ENCODE results near the gene IL25. TPM values are rescaled to one million over a fixed set of nuclear protein-coding genes. Genes with fewer than 3 reads are reported as not detected.
"Not testable (repeated sequence)": the region's sequence is repeated elsewhere in the genome, so short reads cannot be mapped to it uniquely, and the experiment has no call there.

Gene IL25
- total RNA-seq, 1 donor from 2014 or later = not detected

DNA sequence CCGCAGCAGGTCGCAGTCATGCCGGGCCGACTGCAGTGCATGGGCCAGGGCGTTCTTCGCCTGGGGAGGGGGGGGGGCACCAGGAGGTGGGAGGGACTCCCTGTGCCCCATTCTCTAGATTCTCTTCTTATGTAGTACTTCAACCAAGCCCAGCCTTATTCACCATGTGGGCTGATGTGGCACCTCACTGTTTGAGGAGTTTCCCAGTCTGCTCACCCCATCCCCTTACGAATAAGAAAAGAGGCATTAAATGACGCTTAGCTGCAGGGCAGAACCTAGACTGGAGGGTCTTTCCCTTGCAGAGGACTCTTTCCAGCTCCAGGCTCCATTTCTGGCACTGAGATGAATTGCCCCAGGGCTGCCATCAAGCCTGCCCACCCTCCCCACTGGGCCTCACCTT, 16.4 kb downstream of the IL25 start:
- DNase-seq (ENCODE audit: low read depth, low spot score) = no peak

DNA sequence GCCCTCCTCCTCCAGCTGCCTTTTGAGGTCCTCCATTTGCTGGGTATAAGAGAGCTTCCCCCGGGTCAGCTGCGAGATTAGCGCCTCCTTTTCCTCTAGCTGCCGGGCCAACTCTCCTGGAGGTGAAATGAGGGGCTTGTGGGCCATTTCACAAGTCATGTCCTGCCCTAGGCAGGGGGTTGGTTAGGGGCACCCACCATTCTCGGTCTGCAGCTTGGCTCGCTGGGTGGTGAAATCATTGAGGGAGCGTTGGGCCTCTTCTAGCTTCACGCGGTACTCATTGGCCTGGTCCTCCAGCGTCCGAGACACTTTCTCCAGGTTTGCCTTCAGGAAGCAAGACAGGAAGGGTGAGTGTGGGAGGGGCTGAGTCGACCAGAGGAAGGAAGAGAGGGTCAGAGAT, 16.8 kb downstream of the IL25 start:
- no peak for DNase-seq (ENCODE audit: low read depth, low spot score)

DNA sequence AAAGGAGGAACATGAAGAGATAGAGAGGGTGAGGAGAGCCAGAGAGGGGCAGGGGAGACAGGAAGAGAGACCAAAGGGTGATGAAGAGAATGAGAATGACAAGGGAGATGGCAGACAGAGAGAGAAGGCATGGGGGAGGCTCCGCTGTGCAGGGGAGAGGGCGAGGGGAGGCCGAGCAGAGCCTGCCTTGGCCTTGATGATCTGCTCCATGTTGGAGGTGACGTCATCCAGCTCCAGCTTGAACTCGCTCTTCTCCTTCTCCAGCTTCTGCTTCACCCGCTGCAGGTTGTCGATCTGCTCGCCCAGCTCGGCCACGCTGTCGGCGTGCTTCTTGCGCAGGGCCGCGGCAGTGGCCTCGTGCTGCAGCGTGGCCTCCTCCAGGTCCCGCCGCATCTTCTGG, 17.3 kb downstream of the IL25 start:
- DNase-seq (ENCODE audit: low read depth, low spot score) = not testable (repeated sequence)

DNA sequence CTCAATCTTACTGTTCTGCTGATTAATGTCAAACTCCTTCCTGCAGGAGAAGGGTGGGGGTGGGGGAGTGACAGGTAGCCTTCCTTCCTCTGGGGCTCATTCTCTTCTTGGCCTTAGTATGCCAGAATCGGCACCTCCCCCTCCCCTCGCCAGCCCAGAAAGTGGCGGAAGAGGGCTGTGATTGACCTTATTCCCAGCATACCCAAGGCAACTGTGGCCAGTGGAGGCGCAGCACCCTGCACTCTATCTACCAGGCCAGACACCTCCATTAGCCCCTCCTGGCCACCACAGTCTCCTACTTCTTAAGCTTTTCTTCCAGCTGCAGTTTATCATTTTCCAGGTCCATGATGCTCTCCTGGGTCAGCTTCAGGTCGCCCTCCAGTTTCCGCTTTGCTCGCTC, 20.0 kb downstream of the IL25 start:
- no peak for DNase-seq (ENCODE audit: low read depth, low spot score)

DNA sequence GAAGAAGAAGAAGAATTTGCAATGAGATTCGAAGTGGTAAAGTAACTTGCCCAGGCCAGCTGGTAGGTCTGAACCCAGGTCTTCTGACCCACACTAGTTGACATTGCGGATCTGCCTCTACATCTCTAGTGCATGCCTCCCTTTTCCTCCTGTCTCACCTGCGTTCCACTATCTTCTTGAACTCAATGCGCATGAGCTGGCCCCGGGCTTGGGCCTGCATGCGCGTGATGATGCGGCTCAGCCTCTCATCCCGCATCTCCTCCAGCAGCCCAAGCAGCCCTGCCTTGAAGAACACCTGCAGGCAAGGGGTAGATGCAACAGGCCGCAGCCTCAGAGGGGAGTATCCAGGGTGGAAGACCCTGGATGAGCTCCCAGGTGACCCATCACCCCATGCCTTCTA, 23.5 kb downstream of the IL25 start:
- DNase-seq (ENCODE audit: low read depth, low spot score) = no peak

DNA sequence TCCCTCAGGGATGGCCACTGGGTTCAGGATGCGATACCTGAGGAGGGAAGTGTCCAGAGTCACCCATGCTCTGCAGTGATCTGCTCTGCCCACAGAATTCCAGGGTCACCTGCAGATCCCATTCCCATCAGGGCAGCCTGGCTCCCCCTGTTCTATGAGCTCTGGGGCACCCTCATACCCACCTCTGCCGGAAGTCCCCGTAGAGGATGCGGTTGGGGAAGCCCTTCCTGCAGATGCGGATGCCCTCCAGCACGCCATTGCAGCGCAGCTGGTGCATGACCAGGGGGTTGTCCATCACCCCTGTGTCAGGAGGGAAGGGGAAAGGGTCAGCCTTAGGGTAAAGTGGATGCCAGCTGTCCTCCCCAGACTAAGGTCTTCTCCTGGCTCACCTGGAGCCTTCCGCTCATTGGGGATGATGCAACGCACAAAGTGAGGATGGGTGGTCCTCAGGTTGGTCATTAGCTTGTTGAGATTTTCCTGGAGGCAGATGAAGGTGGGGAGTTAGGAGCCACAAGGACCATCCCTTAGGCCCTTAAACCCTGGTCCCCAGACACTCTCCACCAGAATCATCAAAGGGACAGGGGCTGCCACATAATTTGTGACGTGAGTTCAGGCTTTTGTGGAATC, 24.3 kb downstream of the IL25 start:
- DNase-seq (ENCODE audit: low read depth, low spot score) = no peak

DNA sequence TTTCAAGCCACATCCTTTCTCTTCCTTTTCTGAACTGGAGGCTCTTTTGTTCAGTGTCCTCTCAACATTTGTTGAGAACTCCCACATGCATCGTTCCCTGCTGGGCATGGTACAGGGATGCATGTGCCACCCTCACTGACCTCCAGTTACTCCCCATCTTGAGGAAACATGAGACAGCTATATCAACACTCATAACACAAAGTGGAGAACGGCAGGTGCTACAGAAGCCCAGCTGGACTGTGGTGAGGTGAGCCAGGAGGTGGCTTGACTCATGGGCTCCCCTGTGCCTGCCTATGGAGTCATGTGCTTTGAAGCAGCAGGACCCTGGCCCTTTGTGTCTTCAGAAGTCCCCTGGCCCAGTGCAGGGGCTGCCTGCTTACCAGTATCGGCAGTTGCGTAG, 25.7 kb downstream of the IL25 start:
- no peak for DNase-seq (ENCODE audit: low read depth, low spot score)

DNA sequence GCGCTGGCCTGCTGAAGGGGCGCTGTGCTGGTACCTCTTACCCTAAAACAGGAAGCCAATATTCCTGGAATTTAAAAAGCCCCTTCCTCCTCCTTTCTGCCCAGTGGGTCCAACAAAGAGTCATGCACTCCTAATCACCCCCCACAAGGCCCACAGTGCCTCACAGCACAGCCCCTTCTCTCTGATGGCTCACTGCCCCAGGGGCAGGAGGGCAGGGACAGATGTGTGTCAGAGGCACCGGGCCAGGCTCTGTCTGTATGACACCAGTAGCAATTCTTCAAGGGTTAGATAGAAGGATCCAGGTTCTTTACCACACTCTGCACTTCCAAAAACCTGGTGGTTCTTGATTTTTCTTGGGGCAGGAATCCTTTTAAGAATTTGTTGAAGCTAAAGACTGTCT, 26.5 kb downstream of the IL25 start:
- DNase-seq (ENCODE audit: low read depth, low spot score) = no peak

DNA sequence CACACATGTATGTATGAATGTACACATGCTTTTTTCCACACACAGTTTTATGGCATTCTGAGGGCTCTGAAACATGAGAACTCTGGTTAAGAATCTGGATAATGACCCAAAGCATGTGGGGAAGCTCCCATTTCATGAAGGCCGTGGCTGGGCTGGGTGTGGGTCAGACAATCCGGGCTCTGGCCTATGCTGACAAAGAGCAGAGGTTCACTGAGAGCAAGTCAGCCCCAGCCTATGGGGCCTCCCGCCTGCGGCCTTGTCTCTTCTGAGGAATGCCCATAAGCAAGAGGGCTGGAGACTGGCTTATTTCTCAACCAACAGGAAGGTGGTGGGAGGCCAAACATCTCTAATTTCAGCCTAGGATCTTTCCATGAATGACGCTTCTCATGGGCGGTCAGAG, 27.0 kb downstream of the IL25 start:
- no peak for DNase-seq (ENCODE audit: low read depth, low spot score)

DNA sequence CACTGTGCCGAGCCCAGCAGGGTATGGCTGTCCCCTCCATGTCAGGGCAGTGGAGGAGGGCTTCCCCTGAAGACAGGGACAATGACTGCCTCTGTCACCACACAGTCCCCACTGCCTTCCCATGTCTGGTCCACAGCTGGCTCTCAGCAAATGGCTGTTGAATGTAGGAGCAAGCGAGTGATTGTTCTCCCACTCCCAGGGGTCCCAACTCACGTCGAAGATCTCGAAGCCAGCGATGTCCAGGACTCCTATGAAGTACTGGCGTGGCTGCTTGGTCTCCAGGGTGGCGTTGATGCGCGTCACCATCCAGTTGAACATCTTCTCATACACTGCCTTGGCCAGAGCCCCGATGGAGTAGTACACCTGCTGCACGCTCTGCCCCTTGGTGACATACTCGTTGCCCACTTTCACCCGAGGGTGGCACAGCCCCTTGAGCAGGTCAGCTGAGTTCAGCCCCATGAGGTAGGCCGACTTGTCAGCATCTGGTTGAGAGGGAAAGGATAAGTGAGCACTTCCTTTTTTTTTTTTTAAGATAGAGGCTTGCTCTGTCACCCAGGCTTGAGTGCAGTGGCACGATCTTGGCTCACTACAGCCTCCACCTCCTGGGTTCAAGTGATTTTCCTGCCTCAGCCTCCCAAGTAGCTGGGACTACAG, 28.0 kb downstream of the IL25 start:
- not testable (repeated sequence) for DNase-seq (ENCODE audit: low read depth, low spot score)

DNA sequence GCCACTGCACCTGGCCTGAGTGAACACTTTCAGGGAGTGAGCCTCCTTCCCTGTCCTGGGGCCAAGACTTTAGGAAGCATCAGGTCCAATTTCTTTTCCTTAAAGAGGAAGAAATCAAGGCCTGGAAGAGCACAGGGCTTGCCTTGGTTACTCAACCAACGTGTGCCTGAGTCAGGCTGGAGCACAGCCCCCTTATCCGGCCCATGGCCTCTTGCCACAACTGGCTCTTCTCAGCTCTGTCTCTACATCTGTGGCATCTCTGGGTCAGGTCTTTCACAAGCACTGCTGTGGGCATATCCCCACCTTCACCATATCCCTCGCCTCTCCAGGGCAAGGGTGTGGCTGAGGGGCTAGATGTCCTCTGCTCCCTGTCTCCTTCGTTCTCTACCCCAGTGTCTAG, 28.7 kb downstream of the IL25 start:
- no peak for DNase-seq (ENCODE audit: low read depth, low spot score)

DNA sequence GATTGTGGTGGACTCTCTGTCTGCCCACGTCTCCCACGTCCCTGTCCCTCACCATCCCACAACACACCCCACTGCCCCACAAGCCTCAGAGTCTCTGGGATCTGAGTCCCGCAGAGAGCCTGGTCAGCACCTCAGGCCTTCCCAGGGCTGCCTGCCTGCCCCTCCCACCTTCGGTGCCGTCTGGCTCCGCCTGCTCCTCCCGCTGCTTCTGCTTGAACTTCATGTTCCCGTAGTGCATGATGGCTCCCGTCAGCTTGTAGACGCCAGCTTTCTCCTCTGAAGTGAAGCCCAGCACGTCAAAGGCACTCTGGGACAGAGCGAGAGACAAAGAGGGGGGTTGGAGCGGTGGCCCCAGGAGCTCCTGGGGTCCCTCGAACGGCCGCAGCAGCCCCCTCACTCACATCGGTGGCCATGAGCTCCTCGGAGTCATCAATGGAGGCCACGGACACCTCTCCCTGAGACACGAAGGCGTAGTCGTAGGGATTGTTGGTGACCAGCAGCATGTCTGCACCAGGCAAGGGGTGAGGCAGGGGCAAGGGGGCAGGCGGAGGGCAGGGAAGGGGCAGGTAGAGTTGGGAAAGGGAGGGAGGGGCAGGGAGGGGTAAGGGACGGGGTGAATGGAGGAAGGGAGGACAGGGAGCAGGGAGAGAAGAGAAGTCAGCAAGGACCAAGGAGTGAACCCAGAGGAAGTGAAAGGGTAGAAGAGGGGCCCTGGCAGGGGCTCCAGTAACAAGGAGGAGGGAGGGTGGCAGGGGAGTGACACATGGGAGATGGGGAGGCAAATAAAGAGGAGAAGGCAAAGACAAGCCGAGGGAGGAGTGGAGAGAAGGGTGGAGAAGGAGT, 29.9 kb downstream of the IL25 start:
- DNase-seq (ENCODE audit: low read depth, low spot score) = no peak

DNA sequence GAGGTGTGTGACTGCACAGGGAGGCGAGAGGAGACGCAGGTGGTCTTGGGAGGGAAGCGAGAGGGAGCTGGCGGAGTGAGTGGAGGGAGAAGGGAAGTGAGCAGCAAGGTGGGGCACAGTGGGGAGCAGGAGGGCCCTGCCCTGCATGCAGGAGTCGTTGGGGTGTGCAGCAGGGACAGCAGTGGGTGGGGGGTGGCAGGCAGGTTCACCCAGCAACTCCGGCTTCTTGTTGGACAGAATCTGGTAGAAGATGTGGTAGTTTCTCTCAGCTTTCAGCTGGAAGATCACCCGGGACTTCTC, 30.5 kb downstream of the IL25 start:
- no peak for DNase-seq (ENCODE audit: low read depth, low spot score)

DNA sequence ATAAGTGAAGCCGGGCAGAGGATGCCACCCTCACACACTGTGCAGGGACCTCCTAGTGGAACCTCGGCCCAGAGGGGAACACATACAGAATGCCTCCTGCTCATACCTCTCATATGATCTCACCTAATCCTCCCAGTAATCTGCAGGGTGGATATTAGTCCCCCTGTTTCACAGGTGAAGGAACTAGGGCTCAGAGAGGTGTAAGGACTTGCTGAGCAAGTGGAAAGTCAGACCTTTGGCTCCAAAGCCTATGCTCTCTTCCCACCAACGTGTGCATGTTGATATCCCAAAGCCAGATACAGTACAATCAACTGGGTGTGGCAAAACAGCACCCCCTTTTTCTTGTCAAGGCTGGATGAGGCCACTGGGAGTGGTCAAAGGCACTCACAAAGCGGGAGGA, 31.3 kb downstream of the IL25 start:
- no peak for DNase-seq (ENCODE audit: low read depth, low spot score)

DNA sequence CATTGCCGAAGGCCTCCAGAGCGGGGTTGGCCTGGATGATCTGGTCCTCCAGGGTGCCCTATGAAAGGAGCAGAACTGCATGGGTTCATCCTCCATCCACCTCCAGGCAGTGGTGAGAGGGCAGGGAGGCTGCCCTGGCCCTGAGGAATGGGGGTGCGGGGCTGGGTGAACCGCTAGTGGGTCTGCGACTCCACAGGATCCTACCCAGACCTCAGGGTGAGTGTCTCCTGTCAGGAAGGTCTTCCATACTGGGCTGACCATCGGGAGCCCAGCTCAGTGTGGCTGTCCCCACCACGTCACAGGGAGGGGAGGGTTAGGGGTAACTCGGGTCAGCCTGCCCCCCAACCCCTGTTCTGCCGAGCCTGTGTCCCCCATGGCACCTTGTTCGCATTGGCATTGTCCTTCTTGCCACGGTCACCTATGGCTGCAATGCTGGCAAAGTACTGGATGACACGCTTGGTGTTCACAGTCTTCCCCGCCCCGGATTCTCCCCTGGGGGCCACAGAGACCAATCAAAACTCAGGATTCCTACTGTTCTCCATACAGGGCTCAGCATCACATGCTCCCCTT, 31.8 kb downstream of the IL25 start:
- DNase-seq (ENCODE audit: low read depth, low spot score) = no peak

DNA sequence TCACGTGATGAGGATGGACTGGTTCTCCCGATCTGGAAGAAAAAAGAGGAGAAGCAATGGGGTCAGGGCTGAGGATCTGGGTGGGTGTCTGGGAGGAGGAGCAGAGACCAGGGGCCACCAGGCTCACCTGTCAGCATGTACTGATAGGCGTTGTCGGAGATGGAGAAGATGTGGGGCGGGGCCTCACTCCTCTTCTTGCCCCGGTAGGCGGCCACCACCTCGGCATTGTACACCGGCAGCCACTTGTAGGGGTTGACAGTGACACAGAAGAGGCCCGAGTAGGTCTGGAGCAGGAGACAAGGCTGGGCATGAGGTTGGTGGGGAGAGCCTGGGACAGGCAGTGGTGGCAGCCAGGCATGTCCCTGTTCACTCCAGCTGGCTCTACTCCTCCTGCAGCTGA, 32.5 kb downstream of the IL25 start:
- DNase-seq (ENCODE audit: low read depth, low spot score) = no peak

DNA sequence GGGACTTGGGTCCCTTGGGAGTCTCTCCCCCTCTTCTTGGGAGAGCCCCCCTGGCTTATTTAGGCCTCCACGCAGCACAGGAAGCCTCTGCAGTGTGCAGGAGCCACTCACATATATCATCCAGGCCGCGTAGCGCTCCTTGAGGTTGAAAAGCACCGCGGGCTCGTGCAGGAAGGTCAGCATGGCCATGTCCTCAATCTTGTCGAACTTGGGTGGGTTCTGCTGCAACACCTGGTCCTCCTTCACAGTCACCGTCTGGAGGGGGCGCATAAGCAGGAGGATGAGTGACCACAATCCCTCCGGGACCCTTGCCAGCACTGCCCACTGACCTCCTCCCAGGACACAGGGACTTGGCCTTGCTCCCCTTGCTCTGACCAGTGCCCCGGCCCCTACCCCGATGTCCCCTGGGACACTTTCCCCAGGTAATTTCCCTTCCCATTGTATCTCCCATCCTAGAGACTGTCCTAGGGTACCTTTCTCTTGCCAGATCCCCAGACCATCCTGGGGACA, 33.0 kb downstream of the IL25 start:
- DNase-seq (ENCODE audit: low read depth, low spot score) = no peak

DNA sequence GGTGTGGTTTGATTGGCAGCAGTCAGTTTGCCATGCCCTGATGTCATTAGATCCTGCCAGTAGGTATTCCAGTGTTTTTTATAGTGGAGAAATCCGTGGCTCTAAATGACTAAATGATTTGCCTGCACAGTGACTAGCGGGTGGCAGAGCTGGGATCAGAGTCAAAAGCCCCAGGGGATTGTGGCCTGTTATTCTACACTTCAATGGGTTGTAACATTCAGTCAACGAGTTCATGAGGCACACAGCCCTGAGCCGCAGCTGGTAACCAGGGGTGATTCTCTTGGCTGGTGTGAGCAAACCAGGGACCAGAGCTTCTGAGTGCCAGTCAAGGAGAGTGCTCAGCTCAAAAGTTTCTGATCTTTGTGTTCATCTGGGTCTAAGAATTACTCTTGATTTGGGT, 33.6 kb downstream of the IL25 start:
- no peak for DNase-seq (ENCODE audit: low read depth, low spot score)

DNA sequence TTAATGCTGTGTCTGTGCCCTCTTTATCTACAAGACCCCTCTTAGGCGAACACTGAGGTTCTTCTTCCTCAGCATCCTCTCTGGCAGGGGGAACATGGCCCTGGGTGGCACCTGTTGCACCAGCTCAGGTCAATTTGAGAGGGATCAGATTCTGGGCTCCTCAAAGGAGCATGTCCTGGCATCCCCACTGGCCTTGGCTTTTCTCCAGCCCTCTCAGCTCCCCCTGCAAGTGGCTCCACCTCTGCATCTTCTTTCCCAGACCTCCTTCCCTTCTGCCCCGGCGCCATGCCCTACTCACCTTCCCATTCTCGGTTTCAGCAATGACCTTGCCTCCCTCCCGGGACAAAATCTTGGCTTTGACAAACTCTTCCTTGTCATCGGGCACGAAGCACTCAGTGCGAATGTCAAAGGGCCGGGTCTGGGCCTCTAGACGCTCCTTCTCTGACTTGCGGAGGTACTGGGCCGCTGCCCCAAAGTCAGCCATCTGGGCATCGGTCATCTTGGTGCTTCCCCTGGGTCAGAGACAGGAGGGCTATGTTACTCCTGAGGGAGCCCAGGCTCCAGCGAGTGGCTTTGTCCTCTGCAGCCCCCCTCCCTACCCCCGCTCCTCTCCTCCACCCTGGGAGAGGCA, 34.2 kb downstream of the IL25 start:
- DNase-seq (ENCODE audit: low read depth, low spot score) = no peak

DNA sequence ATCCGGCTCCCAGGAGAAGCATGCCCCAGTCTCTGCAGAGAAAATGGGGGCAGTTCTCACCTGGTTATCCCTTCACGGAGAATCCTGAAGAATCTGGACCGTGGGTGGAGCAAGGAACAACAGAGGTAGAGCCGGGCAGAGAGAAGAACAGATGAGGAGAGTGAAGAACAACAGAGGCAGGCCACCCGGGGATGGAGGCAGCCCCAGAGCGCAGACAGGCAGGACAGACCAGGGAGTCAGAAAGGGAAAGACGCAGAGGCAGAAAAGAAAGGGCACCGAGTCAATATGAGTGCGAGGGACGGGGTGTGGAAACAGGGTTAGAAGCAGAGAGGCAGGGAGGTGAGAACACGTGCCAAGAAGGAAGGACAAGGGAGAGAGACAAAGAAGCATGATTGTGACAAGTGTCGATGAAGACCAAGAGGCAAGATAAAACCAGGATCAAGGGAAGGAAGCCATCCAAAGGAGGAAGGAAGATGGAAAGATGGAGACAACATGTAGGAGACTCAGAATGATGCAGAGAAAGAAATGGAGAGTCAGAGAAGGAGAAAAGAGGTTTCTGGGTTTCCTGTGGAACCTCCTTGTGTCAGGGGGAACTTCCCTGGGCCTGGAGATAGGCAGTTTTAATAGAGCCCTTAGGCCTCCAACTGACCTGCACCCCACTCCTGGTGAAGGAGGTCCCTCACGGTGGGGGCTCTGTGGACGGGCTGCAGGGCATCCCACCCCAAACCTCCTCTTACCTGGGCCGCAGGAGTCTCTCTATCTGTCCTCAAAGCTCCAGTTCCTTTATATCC, 35.1 kb downstream of the IL25 start, which contains the start of gene MYH6:
TSS of gene MYH6 (minus strand) at position 758 of the 791 bp plus-strand sequence. CDS start 1,050 bp downstream, outside the sequence.
- DNase-seq (ENCODE audit: low read depth, low spot score) = no peak

DNA sequence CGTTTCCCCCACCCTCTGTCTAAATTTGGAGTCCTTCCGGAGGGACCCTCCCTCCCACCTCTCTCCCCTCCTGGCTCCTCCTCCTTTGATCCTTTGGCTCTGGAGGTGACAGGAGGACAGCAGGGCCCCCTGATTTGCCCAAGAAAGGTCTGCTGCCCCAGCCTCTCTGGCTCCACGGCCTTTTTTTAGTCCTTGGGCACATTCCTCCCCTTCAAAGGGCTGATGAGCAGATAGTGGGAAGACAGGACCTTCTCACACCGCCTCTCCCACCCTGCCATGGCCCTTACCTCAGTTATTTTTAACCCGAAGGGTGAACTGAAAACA, 35.7 kb downstream of the IL25 start:
- no peak for DNase-seq (ENCODE audit: low read depth, low spot score)

Data from pulmonary artery endothelial cell (primary cell).